HG02571 (cell line): ENCODE results near the gene PANK4.

Source experiments
- ATAC-seq: cut with Tn5 transposase; IDR thresholded peaks from one replicate; pipeline ENCODE4 v1.9.1; 2021; ENCODE audit warnings: mild to moderate bottlenecking, moderate library complexity; ENCODE audit not compliant: unreplicated experiment

Gene PANK4

DNA sequence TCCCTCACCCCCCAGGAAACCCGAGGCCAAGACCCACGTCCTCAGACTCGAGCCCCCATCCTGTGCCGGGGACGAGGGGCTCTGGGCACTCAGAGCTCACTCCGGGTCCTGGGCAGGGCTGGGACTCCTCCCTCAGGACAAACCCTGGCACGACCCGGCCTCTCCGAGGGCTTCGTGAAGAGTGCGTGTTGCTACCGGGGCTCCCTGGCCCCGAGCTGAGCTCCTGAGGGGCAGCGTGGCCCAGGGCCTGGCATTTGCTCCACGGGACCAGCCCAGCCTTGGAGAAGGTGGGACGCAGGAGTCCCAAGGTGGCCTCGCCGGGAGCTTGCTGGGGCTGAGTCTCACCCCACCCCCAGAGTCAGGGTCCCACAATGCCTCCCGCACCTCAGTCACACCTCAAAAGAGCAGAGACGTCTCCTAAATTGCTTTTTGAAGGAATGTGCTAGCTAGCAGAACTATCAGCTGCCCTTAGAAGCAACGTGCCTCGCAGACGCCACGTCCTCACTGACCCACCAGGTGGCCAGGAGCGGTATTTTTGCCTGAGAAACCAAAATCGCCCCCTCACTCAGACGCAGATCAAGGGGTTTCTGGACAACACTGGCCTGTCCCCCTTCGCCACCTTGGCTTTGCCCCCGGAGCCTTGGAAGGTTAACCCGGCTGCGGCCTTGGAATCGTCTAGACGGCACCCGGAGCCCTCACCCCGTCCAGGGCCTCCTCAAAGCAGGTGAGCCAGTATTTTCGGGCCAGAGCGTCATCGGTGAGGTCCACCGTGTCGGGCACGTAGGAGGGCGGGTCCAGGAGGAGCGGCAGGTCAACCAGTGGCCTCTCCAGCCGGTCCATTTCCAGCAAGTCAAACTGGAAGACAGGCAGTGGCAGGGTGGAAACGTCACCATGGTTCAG is 11.3 kb downstream of the PANK4 start:
- no peak for ATAC-seq

- ATAC-seq, result no peak
Measured at GRCh38 chr1:2513939-2514652, 12.3 kb downstream of the PANK4 start.

DNA sequence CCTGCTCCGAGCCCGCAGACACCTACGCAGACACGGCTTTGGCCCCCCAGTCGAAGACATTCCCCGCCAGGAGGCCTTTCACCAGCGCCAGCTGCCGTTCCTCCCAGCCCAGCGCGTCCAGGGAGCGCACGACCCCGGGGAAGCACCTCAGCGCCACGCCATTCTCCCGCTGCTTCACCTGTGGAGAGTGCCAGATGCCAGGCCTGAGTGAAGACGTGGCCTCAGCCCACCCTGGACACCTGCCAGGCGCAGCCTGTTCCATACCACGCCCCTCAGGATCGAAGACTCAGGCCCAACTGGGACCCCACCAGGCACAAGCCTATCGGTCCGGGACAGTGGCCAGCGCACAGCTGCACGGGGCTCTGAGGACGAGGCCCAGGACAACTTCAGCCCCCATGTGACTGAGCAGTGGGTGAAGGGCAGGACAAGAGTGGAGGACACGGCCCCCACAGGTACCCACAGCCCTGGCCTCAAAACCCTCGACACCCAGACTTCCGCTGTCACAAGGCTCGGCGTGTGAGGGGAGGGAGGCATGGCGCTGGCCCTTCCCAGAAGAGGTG is 13.5 kb downstream of the PANK4 start:
- no peak for ATAC-seq

- ATAC-seq, result no peak
Measured at GRCh38 chr1:2510366-2511155, 15.8 kb downstream of the PANK4 start.

GRCh38 chr1:2509589-2509988 is 16.8 kb downstream of the PANK4 start:
- no peak for ATAC-seq

DNA sequence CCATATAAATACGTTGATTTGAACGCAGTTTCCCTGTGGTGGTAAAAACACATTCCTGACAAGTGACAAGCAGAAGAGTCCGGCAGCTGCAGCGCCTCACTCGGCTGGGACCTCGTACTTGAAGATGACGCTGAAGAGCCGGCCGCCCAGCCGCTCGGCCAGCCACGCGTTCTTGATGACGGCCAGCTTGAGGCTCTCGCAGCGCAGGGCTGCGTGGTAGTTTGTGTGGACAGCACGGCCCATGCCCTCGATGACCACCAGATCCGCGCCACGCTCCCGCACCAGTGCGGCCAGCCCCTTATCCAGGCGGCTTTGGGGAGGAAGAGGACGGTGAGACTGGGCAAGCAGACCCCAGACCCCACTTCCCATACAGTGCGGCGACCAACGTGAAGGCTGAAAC is 17.6 kb downstream of the PANK4 start:
- no peak for ATAC-seq

- ATAC-seq, result no peak
Measured at GRCh38 chr1:2508180-2508579, 18.2 kb downstream of the PANK4 start.

DNA sequence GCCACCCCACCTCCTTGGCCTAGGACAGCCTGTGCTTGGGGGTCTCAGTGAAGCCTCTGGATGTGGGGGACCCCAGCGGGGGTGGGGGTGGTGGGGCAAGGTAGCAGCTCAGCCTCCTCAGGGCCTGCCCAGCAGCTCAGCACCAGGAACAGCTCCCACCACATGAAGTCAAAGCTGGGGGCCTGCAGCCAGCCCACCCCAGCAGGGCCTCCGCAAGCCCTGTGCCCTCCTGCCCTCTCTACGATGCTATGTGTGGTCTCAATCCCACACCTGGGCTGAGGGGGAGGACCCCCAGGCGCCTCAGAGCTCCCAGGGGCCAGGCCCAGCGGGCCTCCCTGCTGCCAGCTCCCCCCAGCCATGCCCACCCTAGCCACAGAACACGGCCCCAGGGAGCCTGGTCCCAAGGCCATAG is 18.6 kb downstream of the PANK4 start:
- no peak for ATAC-seq

GRCh38 chr1:2506901-2507565 is 19.4 kb downstream of the PANK4 start:
- no peak for ATAC-seq

- no peak for ATAC-seq
Measured at GRCh38 chr1:2506007-2506860, 20.2 kb downstream of the PANK4 start.

DNA sequence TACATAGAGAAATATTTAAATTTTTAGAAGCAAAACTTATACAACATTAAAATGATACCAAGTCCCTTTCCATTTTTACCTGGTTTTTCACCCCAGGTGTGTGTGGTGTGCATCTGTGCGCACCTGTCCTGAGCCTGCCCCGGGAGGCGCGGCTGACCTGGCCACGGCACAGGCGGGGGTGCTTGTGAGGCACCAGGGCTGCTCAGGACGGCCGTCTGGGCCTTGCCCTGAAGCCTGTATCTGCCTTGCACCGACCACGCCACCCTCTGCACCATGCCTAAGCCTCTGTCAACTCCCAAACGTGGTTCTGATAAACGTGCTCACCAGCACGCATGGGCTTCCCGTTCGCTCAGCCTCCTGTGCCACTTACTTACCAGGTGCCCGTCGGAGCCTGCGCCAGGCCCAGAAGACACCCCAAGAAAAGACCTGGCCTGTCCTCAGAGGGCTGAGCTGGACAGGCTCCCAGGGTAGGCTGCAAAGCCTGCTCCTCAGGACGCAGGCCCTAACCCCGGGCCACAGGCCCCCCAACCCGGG is 20.9 kb downstream of the PANK4 start:
- ATAC-seq, result no peak

DNA sequence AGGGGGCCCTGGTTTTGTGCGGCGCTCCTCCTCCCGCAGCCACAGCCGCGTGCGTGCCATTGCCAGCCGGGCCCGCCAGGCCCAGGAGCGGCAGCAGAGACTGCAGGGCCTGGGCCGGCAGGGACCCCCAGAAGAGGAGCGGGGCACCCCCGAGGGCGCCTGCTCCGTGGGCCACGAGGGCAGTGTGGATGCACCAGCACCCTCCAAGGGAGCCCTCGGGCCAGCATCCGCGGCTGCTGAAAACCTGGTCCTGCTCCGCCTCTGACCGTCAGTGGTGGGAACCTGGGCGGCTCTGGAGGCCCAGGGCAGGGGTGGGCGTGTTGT is 21.5 kb downstream of the PANK4 start:
- no peak for ATAC-seq

- ATAC-seq, result no peak
Measured at GRCh38 chr1:2504225-2504948, 22.0 kb downstream of the PANK4 start.

DNA sequence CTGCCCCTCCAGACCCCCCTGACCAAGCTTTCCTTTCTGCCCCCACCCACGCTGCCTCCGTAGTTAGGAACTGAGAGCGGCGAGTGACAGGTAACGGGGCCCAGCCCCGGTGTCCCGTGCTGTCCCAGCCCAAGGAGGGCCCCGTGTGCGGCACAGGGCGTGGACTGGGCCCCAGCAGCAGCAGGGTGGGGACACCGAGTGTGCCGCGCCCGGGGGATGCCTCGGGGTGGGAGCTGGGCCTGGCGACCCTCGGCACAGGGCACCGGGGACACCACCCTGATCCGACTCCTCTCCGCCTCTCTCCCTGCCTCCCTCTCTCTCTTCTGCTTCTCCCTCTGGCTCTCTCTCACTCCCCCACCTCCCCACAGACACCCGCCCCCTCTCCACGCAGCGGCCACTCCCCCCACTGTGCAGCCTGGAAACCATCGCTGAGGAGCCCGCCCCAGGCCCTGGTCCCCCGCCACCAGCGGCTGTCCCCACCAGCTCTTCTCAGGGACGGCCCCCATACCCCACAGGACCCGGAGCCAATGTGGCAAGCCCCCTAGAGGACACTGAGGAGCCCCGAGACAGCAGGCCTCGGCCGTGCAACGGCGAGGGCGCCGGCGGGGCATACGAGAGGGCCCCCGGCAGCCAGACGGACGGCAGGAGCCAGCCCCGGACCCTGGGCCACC is 22.7 kb downstream of the PANK4 start:
- no peak for ATAC-seq

- no peak for ATAC-seq
Measured at GRCh38 chr1:2502661-2503553, 23.5 kb downstream of the PANK4 start.

- ATAC-seq, result no peak
Measured at GRCh38 chr1:2502210-2502609, 24.2 kb downstream of the PANK4 start.

GRCh38 chr1:2501820-2502119 is 24.6 kb downstream of the PANK4 start:
- ATAC-seq, result no peak
